ENCODE results near the gene KNTC1. TPM values are rescaled to one million over a fixed set of nuclear protein-coding genes. Genes with fewer than 3 reads are reported as not detected.

The KNTC1 gene
- total and polyA plus RNA-seq, 2 of the 8 experiments (the other 6 are each of a cell fraction or from before 2014, with no cell fraction given): 52.7 to 80.2 TPM

GRCh38 chr12:122500685-122501488 lies 26.2 kb upstream of the KNTC1 start, which contains the start of gene ZCCHC8 (continued):
- TF ChIP-seq RNF2 (IDR thresholded peaks at IDR 0.05; ENCODE audit: borderline replicate concordance, low read depth, low read length, missing control alignments, poor library complexity, severe bottlenecking): no peak
- TF ChIP-seq FOSL1 (IDR thresholded peaks at IDR 0.05; ENCODE audit: insufficient read depth, low read depth, low read length): no peak
